Stomach (tissue), 9 donors: ENCODE data around the gene CCDC106. TPM values are rescaled to one million over a fixed set of nuclear protein-coding genes. Genes with fewer than 3 reads are reported as not detected.

Experiments used
- DNase-seq, 2 donors: peaks; one replicate each; pipeline versions ENCODE4 v3.0.0 to v3.0.0-alpha.2; 2013 to 2019
- H3K27ac ChIP-seq, 5 donors: fragments of 200-600 bp in 4 of 5; sonication (generic) in 4 of 5; one replicate each; pipeline ENCODE4 v1.5.1; 2013 to 2019; ENCODE audit warnings: mild to moderate bottlenecking in 1 of 5, moderate library complexity in 1 of 5
- H3K27me3 ChIP-seq, 3 donors: fragments of 200-600 bp; sonication (generic); one replicate each; pipeline ENCODE4 v1.5.1; 2017 to 2019; ENCODE audit warnings: mixed run types in 1 of 3
- H3K36me3 ChIP-seq, 4 donors: fragments of 200-600 bp; sonication (generic); 1 replicate in 3 of 4; 2 replicates in 1 of 4; pipeline ENCODE4 v1.5.1; 2016 to 2019
- H3K4me1 ChIP-seq, 4 donors: fragments of 200-600 bp; sonication (generic); one replicate each; pipeline ENCODE4 v1.5.1; 2016 to 2019
- H3K4me3 ChIP-seq, 4 donors: fragments of 200-600 bp; sonication (generic) in 3 of 4; one replicate each; pipeline ENCODE4 v1.5.1; 2016 to 2019; ENCODE audit warnings: mild to moderate bottlenecking in 1 of 4
- H3K9me3 ChIP-seq, 4 donors: fragments of 200-600 bp; sonication (generic); one replicate each; pipeline ENCODE4 v1.5.1; 2016 to 2019
- EP300 ChIP-seq: sonication (generic); formaldehyde crosslinking; IDR thresholded peaks from one replicate; pipeline ENCODE4 v1.6.1; 2017; ENCODE audit warnings: antibody characterized with exemption
- POLR2A ChIP-seq, 4 donors: fragments of 450-650 bp; IDR thresholded peaks; one replicate each; pipeline ENCODE4 v1.6.1; 2016; ENCODE audit warnings: antibody characterized with exemption in 4 of 4, control low read depth in 2 of 4, mild to moderate bottlenecking in 1 of 4, moderate library complexity in 1 of 4
- POLR2AphosphoS5 ChIP-seq, 3 donors: sonication (generic); formaldehyde crosslinking; IDR thresholded peaks; one replicate each; pipeline ENCODE4 v1.6.1; 2016; ENCODE audit warnings: antibody characterized with exemption in 3 of 3
- WGBS, 5 donors: extraction: QIAGEN DNeasy Blood & Tissue Kit in 3 of 5; methylation state at CpG; one replicate each; pipeline versions ENCODE4 v1.1.5 to v1.1.7; 2013 to 2018; 5-methylcytosine and 5-hydroxymethylcytosine counted together
- intact Hi-C: fragments of 100-400 bp; cut with DNase I; formaldehyde crosslinking; loops from one replicate; pipeline ENCODE4 v1.15.1; 2023; ENCODE audit warnings: low total_unique reads
- polyA plus RNA-seq, 3 donors: library from polyadenylated mRNA; stranded (reverse); fragments of 200-250 nt; gene quantifications; one replicate each; pipeline ENCODE4 v1.2.3, GENCODE V29; 2013
- total RNA-seq, 5 donors: library from RNA; depleted of rRNA; stranded (reverse); fragments of >200 nt; gene quantifications; one replicate each; pipeline versions ENCODE4 v1.1.0 to v1.2.3, GENCODE V29; 2014 to 2016
- TF ChIP-seq, protein P1 (sequence below), 7 experiments: fragments of 450-650 bp in 4 of 7; fragments of 200-600 bp in 3 of 7; sonication (generic) in 3 of 7; IDR thresholded peaks; one replicate each; pipeline ENCODE4 v1.5.1; 2016 to 2019; ENCODE audit warnings: antibody characterized with exemption in 7 of 7, control low read depth in 2 of 7, mild to moderate bottlenecking in 1 of 7
- donor health status: healthy with polysubstance abuse.
- donor health status: Bipolar disorder and iron deficiency.
- donor health status: healthy.

The CCDC106 gene
- total and polyA plus RNA-seq, 8 donors, result 3.5 to 25.5 (median 13.7) TPM

GRCh38 chr19:55599842-55600661, 48.0 kb upstream of the CCDC106 start, which contains the start of gene ZNF524:
Gene ZNF524 (plus strand): TSS chr19:55600288. CDS start chr19:55602113, 1,825 bp downstream.
- Histone ChIP-seq H3K27ac (peak within 1 kb of the TSS; percentile 90 to 100 (median 99)), H3K4me3 (peak within 1 kb of the TSS; percentile 76 to 91 (median 81)), H3K4me1 (peaks cover 19 to 56% (median 47%) of the 10 kb centered on the region in 4 donors), H3K27me3 (no peaks in the 10 kb centered on the region), H3K9me3 (no peaks in the 10 kb centered on the region), H3K36me3 (peaks cover 22 to 42% (median 38%) of the 10 kb centered on the region in 4 donors)
- DNase-seq, result peak; percentile 82 to 96
- 0 to 1% (median 0%) methylated on average over 37 to 97 of the region's 97 CpGs for WGBS, 5 donors
- intact Hi-C loops, result no loop called here
- TF ChIP-seq POLR2A (IDR thresholded peaks at IDR 0.05) (no peak), EP300 (no peak), POLR2AphosphoS5 (IDR thresholded peaks at IDR 0.05) (peak in 1 of 3 donors; percentile 16)
- TF ChIP-seq, protein P1, sequence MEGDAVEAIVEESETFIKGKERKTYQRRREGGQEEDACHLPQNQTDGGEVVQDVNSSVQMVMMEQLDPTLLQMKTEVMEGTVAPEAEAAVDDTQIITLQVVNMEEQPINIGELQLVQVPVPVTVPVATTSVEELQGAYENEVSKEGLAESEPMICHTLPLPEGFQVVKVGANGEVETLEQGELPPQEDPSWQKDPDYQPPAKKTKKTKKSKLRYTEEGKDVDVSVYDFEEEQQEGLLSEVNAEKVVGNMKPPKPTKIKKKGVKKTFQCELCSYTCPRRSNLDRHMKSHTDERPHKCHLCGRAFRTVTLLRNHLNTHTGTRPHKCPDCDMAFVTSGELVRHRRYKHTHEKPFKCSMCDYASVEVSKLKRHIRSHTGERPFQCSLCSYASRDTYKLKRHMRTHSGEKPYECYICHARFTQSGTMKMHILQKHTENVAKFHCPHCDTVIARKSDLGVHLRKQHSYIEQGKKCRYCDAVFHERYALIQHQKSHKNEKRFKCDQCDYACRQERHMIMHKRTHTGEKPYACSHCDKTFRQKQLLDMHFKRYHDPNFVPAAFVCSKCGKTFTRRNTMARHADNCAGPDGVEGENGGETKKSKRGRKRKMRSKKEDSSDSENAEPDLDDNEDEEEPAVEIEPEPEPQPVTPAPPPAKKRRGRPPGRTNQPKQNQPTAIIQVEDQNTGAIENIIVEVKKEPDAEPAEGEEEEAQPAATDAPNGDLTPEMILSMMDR (IDR thresholded peaks at IDR 0.05), result no peak

GRCh38 chr19:55600662-55601028, 47.4 kb upstream of the CCDC106 start:
- peak overlapping the region; percentile 90 to 100 (median 99) for H3K27ac ChIP-seq
- H3K27me3 ChIP-seq, result no peaks in the 10 kb centered on the region
- peaks cover 19 to 57% (median 48%) of the 10 kb centered on the region in 4 donors for H3K4me1 ChIP-seq
- H3K4me3 ChIP-seq, result peak overlapping the region; percentile 76 to 91 (median 81)
- intact Hi-C loops, result no loop called here
- 3 to 7% (median 4%) methylated on average over 5 to 15 of the region's 15 CpGs for WGBS, 5 donors
- H3K9me3 ChIP-seq, result no peaks in the 10 kb centered on the region
- DNase-seq, result no peak
- no peak for TF ChIP-seq POLR2A (IDR thresholded peaks at IDR 0.05)
- TF ChIP-seq POLR2AphosphoS5 (IDR thresholded peaks at IDR 0.05), result no peak
- TF ChIP-seq, protein P1 (IDR thresholded peaks at IDR 0.05), result no peak
- TF ChIP-seq EP300, result no peak
- peaks cover 18 to 36% (median 33%) of the 10 kb centered on the region in 4 donors for H3K36me3 ChIP-seq

DNA sequence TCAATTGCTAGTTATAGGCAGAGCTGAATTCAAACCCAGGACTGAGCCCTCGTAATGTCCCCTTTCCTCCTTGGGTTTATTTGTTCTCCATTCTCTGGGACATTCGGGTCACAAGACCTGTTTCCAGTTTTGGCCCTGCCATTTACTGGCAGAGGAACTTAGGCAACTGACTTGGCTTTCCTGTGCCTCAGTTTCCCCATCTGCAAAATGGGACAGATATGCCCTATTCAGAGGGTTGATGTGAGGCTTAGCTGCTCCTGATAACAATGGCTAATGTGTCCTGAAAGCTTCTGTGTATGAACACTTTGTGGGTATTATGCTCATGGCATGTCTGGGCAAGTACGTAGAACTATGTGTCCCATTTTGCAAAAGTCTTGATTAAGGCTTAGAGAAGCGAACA, 46.9 kb upstream of the CCDC106 start:
- intact Hi-C loops, result no loop called here
- DNase-seq, result peak in 1 of 2 donors; percentile 38
- Histone ChIP-seq H3K27me3 (no peaks in the 10 kb centered on the region), H3K4me1 (peaks cover 19 to 59% (median 50%) of the 10 kb centered on the region in 4 donors), H3K9me3 (no peaks in the 10 kb centered on the region), H3K4me3 (peak overlapping the region; percentile 76 to 91 (median 81)), H3K27ac (peak overlapping the region; percentile 90 to 100 (median 99)), H3K36me3 (peaks cover 13 to 32% (median 28%) of the 10 kb centered on the region in 4 donors)
- TF ChIP-seq EP300 (no peak), POLR2A (IDR thresholded peaks at IDR 0.05) (no peak), POLR2AphosphoS5 (IDR thresholded peaks at IDR 0.05) (no peak)
- TF ChIP-seq, protein P1 (IDR thresholded peaks at IDR 0.05), result no peak
- 55 to 66% (median 63%) methylated on average over 4 of the region's 4 CpGs for WGBS, 5 donors

DNA sequence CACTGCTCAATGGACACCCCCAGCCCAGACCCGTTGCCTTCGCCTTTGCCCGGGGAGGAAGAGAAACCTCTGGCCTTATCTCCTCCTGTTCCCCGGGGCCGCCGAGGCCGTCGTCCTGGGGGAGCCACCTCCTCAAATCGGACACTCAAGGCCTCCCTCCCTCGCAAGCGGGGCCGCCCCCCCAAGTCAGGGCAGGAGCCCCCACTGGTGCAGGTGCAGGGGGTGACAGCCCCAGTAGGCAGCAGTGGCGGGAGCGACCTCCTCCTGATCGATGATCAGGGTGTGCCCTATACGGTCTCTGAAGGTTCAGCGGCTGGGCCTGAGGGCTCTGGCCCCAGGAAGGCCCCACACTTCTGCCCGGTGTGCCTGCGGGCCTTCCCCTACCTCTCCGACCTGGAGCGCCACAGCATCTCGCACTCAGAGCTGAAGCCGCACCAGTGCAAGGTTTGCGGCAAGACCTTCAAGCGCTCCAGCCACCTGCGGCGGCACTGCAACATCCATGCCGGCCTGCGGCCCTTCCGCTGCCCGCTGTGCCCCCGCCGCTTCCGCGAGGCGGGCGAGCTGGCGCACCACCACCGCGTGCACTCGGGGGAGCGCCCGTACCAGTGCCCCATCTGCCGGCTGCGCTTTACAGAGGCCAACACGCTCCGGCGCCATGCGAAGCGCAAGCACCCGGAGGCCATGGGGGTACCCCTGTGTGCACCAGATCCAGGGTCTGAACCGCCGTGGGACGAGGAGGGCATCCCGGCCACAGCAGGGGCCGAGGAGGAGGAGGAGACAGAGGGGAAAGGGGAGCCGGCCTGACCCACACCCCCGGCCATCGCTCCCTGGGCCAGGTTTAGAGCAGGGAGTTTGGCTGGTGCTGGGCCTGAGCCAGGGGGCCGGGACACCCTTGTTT, 45.7 kb upstream of the CCDC106 start:
- DNase-seq, result no peak
- no peaks in the 10 kb centered on the region for H3K27me3 ChIP-seq
- TF ChIP-seq, protein P1 (IDR thresholded peaks at IDR 0.05), result no peak
- no peak for TF ChIP-seq POLR2A (IDR thresholded peaks at IDR 0.05)
- no peak for TF ChIP-seq POLR2AphosphoS5 (IDR thresholded peaks at IDR 0.05)
- no peak for TF ChIP-seq EP300
- WGBS, 5 donors, result 89 to 94% (median 92%) methylated on average over 11 to 60 of the region's 60 CpGs
- peaks cover 3 to 24% (median 18%) of the 10 kb centered on the region in 4 donors for H3K36me3 ChIP-seq
- no peaks in the 10 kb centered on the region for H3K9me3 ChIP-seq
- H3K4me1 ChIP-seq, result peaks cover 27 to 72% (median 61%) of the 10 kb centered on the region in 4 donors
- intact Hi-C loops, result no loop called here
- peak overlapping the region in 2 of 5 donors; percentile 98 to 99 for H3K27ac ChIP-seq
- H3K4me3 ChIP-seq, result peak overlapping the region in 1 of 4 donors; percentile 81
